Tibial nerve (tissue), 4 donors: ENCODE data around the gene NOL11.

ENCODE experiments used
- CTCF ChIP-seq, 5 experiments: fragments of 200-600 bp in 3 of 5; fragments of 450-650 bp in 2 of 5; sonication (generic) in 3 of 5; IDR thresholded peaks; one replicate each; pipeline ENCODE4 v1.5.1; 2016 to 2019; ENCODE audit warnings: antibody characterized with exemption in 5 of 5, mild to moderate bottlenecking in 3 of 5, moderate library complexity in 2 of 5
- EP300 ChIP-seq, 2 donors: sonication (generic); formaldehyde crosslinking; IDR thresholded peaks; one replicate each; pipeline ENCODE4 v1.6.1; 2017; ENCODE audit warnings: antibody characterized with exemption in 2 of 2, mild to moderate bottlenecking in 1 of 2
- POLR2A ChIP-seq, 2 donors: fragments of 450-650 bp; IDR thresholded peaks; one replicate each; pipeline ENCODE4 v1.6.1; 2017; ENCODE audit warnings: antibody characterized with exemption in 2 of 2, mild to moderate bottlenecking in 2 of 2, moderate library complexity in 2 of 2

GRCh38 chr17:67676305-67676704 lies 41.4 kb upstream of the NOL11 start:
- no peak for TF ChIP-seq CTCF (IDR thresholded peaks at IDR 0.05)
- no peak for TF ChIP-seq EP300 (IDR thresholded peaks at IDR 0.05)
- no peak for TF ChIP-seq POLR2A (IDR thresholded peaks at IDR 0.05)
